NCI-H446 treated with DMSO at 0.1 percent for 48 hours (cell line): ENCODE data around the gene CSH2.
"Not testable (repeated sequence)": the region's sequence is repeated elsewhere in the genome, so short reads cannot be mapped to it uniquely, and the experiment has no call there.

Experiments used
- DNase-seq: peaks from one replicate; lab custom pipeline; 2025; lab: John Stamatoyannopoulos, UW

The CSH2 gene

GRCh38 chr17:63896524-63897354 is 23.3 kb upstream of the CSH2 start, which contains the start of gene CSH1:
Gene CSH1 (minus strand): TSS chr17:63896574. CDS start chr17:63896511, 63 bp downstream.
- DNase-seq: not testable (repeated sequence)

GRCh38 chr17:63894821-63895220 is 21.3 kb upstream of the CSH2 start:
- DNase-seq: not testable (repeated sequence)

- not testable (repeated sequence) for DNase-seq
Observed at GRCh38 chr17:63894021-63894420, 20.5 kb upstream of the CSH2 start.

GRCh38 chr17:63892316-63893037 is 19.0 kb upstream of the CSH2 start:
- not testable (repeated sequence) for DNase-seq

GRCh38 chr17:63889026-63889848 is 15.8 kb upstream of the CSH2 start:
- not testable (repeated sequence) for DNase-seq

GRCh38 chr17:63885119-63885518 is 11.6 kb upstream of the CSH2 start:
- DNase-seq: not testable (repeated sequence)

- not testable (repeated sequence) for DNase-seq
Observed at GRCh38 chr17:63882626-63883126, 9.2 kb upstream of the CSH2 start.

GRCh38 chr17:63881935-63882601 is 8.6 kb upstream of the CSH2 start, which contains the start of gene GH2:
Gene GH2 (minus strand): TSS chr17:63881944. CDS start chr17:63881801, 143 bp downstream.
- DNase-seq: no peak

GRCh38 chr17:63881337-63881736 is 7.9 kb upstream of the CSH2 start:
- DNase-seq: not testable (repeated sequence)

- DNase-seq: no peak
Observed at GRCh38 chr17:63880706-63881105, 7.2 kb upstream of the CSH2 start.

GRCh38 chr17:63878413-63878812 is 4.9 kb upstream of the CSH2 start:
- DNase-seq: not testable (repeated sequence)

- not testable (repeated sequence) for DNase-seq
Observed at GRCh38 chr17:63874693-63875092, 1.2 kb upstream of the CSH2 start.

- DNase-seq: not testable (repeated sequence)
Observed at GRCh38 chr17:63874061-63874626, 667 bp upstream of the CSH2 start.

- DNase-seq: not testable (repeated sequence)
Observed at GRCh38 chr17:63871646-63872365, 1.7 kb downstream of the CSH2 start.

GRCh38 chr17:63870292-63870665 is 3.2 kb downstream of the CSH2 start:
- not testable (repeated sequence) for DNase-seq

- DNase-seq: not testable (repeated sequence)
Observed at GRCh38 chr17:63869491-63870291, 3.8 kb downstream of the CSH2 start.

- DNase-seq: not testable (repeated sequence)
Observed at GRCh38 chr17:63866625-63867024, 6.9 kb downstream of the CSH2 start.

- no peak for DNase-seq
Observed at GRCh38 chr17:63859257-63859656, 14.2 kb downstream of the CSH2 start.

- not testable (repeated sequence) for DNase-seq
Observed at GRCh38 chr17:63856425-63856824, 17.1 kb downstream of the CSH2 start.
